Stimulated activated CD8-positive, alpha-beta memory T cell treated with anti-CD3 and anti-CD28 coated beads, Interleukin-12 subunit alpha, Interleukin-12 subunit beta, amount 100 ng/mL, for 1 hour (primary cell): ENCODE measurements around the gene CSTF2T.
"Not testable (repeated sequence)": the region's sequence is repeated elsewhere in the genome, so short reads cannot be mapped to it uniquely, and the experiment has no call there.

ENCODE experiments used
- DNase-seq: peaks from one replicate; pipeline ENCODE4 v3.0.0-alpha.2; 2020; ENCODE audit warnings: low read depth

The CSTF2T gene

GRCh38 chr10:51696251-51696650 lies 3.1 kb downstream of the CSTF2T start:
- DNase-seq = no peak

GRCh38 chr10:51694086-51694768 lies 5.2 kb downstream of the CSTF2T start:
- DNase-seq = no peak

GRCh38 chr10:51691135-51691534 lies 8.3 kb downstream of the CSTF2T start:
- DNase-seq = no peak

GRCh38 chr10:51689536-51689935 lies 9.9 kb downstream of the CSTF2T start:
- no peak for DNase-seq

GRCh38 chr10:51688826-51689225 lies 10.6 kb downstream of the CSTF2T start:
- DNase-seq = not testable (repeated sequence)

DNA sequence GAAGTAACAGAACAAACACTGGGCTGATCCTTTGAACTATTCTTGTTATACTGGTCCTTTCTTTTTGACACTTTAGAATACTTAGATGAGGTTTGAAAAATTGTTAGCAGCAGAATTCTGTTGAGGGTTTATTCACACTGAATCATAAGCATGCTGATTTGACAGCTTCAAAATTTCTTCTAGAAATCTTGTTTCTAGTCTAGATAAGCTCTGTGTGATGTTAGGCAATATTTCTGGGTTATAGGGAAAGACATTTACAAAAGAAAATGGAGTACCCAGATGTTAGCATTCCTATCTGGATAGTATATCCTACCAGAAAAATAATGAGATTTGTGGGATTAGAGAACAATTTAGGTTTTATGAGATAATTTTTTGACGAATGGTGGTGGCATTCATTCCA lies 12.1 kb downstream of the CSTF2T start:
- no peak for DNase-seq

- DNase-seq = no peak
These were observed 13.6 kb downstream of the CSTF2T start for GRCh38 chr10:51685768-51686167.

GRCh38 chr10:51683031-51683691 lies 16.2 kb downstream of the CSTF2T start:
- DNase-seq = no peak

DNA sequence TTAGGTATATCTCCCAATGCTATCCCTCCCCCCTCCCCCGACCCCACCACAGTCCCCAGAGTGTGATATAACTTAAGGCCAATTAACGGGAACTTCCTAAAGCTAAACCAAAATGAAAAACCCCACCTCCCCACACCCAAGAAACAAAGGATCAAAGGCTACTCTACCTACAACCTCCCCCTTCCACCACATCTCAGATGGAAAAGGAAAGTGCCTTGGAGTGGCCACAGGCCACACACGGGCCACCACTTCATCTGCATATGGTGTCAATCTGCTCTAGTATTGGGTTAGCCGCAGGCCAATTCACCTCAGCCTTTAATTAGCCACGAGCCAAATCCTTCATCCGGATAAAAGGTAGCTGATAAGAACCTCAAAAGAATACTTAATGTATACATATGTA lies 19.6 kb downstream of the CSTF2T start:
- no peak for DNase-seq

GRCh38 chr10:51675088-51675487 lies 24.3 kb downstream of the CSTF2T start:
- no peak for DNase-seq

GRCh38 chr10:51672039-51672535 lies 27.3 kb downstream of the CSTF2T start:
- DNase-seq = no peak

DNA sequence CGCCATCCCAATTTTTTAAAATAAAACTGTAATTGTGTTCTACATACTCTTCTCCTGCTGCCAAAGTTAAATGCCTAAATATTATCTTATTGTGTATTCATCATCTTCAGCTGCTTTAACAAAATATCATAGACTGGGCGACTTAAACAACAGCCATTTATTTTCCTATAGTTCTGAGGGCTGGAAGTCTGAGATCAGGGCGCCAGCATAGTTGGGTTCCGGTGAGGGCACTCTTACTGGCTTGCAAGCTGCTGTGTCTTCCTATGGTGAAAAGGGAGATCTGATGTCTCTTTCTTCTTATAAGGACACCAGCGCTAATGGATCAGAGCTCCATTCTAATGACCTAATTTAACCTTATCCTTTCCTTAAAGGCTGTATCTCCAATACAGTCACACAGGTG lies 30.4 kb downstream of the CSTF2T start:
- no peak for DNase-seq

DNA sequence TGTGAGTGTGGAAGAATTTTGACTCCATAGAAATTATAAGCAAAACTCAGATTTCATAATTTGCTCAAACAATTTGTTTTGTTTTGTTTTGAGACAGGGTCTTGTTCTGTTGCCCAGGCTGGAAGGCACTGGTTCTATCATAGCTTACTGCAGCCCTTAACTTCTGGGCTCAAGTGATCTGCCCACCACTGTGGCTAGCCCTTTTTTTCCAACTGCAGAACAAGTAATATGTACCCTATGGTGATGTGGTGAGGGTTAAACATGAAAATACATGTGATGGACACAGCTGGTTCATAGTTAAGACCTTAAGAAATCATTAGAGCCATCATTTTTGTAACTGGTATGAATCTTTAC lies 31.1 kb downstream of the CSTF2T start:
- no peak for DNase-seq

- DNase-seq = no peak
These were observed 31.6 kb downstream of the CSTF2T start for GRCh38 chr10:51667678-51668335.

GRCh38 chr10:51666456-51666855 lies 32.9 kb downstream of the CSTF2T start:
- DNase-seq = no peak

DNA sequence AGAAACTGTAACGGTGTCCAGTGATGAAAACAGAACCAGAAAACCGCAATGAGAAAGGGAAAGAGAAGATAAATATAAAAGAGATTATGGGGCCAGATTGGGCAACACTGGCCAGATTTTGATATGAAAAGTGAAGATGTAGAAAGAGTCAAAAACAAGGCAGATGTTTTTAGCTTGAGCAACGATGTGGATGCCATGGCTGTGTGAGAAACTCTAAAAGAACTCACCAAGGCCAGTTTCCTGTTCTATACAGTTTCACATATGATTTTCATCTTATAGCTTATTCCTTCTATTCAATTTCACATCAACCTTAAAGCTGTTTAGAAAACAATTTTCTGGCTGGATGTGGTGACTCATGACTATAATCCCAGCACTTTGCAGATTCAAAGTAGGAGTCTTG lies 36.3 kb downstream of the CSTF2T start:
- no peak for DNase-seq

DNA sequence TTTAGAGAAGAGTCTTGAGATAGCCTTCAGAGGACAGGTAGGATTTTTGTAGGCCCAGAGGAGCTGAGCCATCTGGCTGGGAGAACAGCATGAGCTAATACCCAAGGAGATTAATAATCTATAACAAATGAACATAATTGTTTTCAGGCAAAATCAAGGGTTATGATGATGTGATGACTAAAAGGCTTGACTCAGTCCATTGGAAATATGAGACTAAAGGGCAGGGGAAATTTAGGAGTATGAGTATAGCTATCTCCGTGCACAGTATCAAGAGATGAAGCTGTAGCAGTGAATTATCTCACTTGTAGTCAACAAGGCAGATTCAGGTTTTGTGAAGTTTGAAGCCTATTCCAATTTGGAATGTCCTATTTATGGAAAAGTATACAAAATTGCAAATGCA lies 40.1 kb downstream of the CSTF2T start:
- no peak for DNase-seq

- DNase-seq = no peak
These were observed 41.4 kb downstream of the CSTF2T start for GRCh38 chr10:51658000-51658399.

DNA sequence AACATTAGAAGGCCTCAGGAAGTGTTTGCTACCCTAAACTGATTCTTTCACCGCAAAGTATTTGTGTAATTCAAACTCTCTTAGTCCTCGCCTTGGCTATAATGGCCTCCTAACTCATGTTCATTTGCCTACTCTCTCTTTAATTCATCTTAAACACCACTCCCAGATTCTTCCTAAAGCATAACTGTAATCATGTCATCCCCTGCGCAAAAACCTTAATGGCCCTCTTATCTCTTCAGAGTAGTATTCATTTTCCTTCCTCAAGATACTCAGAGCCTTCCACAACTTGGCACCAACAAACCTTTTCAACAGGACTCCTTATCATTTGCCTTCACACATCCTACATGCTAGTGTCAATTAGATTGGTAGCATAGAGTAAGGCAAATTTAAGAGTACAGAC lies 42.9 kb downstream of the CSTF2T start:
- no peak for DNase-seq

GRCh38 chr10:51654918-51655317 lies 44.5 kb downstream of the CSTF2T start:
- DNase-seq = no peak

DNA sequence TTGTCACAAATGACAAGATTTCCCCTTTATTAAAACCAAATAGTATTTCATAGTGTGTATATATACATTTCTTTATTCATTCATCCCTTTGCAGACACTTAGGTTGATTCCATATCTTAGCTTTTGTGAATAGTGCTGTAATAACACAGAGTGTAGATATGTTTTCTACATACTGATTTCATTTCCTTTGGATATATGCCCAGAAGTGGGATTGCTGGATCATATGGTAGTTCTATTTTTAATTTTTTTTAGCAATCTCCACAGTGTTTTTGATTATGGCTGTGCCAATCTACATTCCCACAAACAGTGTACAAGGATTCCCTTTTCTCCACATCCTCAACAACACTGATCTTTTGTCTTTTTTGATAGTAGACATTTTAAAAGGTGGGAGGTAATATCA lies 46.4 kb downstream of the CSTF2T start:
- no peak for DNase-seq

DNA sequence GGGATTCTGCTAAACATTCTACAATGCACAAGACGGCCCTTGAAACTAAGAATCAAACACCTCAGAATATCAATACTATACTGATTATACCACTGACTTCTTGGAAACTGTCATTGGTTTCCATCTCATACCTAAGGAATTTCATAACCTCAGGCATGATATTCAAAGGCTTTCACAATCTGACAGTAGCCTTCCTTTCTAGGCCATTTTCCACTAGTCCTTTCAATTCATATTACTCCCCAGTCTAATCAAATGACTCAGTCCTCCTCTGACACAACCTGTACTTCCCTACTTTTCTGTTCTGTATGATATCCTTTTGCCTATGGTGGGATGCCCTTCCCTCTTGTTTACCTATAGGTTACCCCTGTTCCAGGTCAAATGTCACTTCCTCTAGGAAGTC lies 48.3 kb downstream of the CSTF2T start:
- DNase-seq = no peak

DNA sequence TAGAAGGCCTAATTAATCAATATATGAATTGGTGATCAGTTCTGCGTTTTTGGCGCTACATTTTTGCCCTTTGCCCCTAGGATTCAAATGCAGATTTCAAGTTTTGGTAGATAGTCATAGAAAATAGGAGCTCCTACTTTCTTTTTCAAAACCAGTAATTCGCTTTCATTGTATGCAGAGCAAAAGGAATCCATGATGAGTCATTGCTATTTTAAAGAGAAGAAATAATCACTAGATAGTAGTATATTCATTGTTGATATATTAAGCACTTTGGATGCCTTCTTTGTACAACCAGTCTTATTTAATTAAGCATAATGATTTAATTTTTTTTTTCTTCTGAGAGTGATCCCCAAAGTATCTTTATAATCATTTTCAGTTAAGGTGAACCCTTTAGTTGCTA lies 50.3 kb downstream of the CSTF2T start:
- no peak for DNase-seq
